GM04503 (cell line): Measurements from ENCODE around the gene CD79B.

Experiments
- DNase-seq: peaks from one replicate; pipeline ENCODE4 v3.0.0-alpha.2; 2012; ENCODE audit warnings: low read depth

The CD79B gene

DNA sequence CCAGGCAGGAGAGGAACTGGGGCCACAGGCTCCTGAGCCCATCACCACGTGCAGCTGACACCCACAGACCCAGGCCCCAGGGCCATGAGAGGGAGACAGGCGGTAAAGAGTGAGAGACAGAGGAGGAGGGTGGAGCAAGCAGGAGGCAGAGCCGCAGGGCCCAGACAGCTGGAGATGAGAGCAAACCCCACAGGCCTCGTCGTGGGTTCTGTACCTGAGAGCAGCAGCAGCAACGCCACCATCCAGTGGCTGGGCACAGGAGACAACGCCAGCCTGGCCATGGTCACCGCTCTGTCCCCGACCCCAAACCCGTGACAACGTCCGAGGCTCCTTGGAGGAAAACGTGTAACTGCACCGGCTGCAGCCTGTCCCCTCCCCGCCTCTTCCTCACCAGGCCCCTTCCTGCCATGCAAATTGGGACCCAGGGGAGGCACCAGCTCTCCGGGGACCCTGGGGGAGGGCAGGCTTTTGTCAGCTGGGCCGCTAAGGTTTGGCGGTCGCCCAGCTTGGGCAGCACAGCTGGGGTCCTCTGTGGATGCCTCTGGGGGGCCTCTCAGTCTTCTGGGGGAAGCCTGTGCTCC is at the start of gene CD79B:
Gene CD79B, minus strand, starts transcription at position 351 of the 581 bp plus-strand sequence. Its CDS starts 70 bp downstream, at position 281.
- DNase-seq: no peak

GRCh38 chr17:63978272-63979200 is 46.4 kb upstream of the CD79B start:
- no peak for DNase-seq

DNA sequence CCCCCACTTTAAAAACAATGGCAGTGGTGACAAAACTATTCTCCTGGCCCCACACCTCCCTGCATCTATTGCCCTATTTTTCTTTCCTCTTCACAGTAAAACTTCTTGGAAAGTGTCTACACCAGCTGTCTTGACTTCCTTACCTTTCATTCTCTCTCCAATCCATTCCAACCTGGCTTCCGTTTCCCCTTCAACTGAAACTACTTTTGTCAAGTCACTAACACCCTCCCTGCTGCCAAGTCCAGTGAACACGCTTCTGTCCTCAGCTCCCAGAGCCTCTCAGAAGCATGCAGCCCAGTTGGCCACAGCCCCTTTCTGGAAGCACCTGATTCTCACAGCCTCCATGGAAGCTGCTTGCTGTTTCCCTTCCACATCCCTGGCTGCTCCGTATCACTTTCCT is 44.6 kb upstream of the CD79B start:
- DNase-seq: no peak

- no peak for DNase-seq
Measured at GRCh38 chr17:63975541-63976092, 43.5 kb upstream of the CD79B start.

- no peak for DNase-seq
Measured at GRCh38 chr17:63974594-63975192, 42.6 kb upstream of the CD79B start.

- no peak for DNase-seq
Measured at GRCh38 chr17:63973930-63974593, 41.9 kb upstream of the CD79B start.

- DNase-seq: no peak
Measured at GRCh38 chr17:63973247-63973646, 41.1 kb upstream of the CD79B start.

DNA sequence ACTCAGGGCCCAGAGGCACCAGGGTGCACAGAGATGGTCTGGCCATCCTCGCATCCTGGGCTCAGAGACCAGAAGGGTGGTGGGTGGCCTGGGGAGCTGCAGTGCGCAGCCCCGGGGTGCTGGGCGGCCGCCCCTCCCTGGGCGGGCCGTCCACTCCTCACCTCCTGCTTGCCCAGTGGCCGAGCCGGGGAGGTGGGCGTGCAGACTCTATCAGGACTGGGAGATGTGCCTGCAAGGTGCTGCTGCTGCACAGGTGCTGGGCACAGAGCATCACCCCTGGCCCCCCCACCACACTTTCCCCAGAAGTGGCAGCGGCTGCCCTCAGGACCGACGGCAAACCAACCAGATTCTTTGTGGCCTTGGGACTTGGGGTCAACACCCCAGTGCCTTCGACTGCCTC is 40.7 kb upstream of the CD79B start, which contains the start of gene SCN4A:
Gene SCN4A, minus strand, starts transcription at position 123 of the 400 bp plus-strand sequence. Its CDS starts 77 bp downstream, at position 46.
- DNase-seq: no peak

GRCh38 chr17:63969278-63969677 is 37.1 kb upstream of the CD79B start:
- DNase-seq: no peak

- no peak for DNase-seq
Measured at GRCh38 chr17:63967953-63968352, 35.8 kb upstream of the CD79B start.

GRCh38 chr17:63966646-63967264 is 34.6 kb upstream of the CD79B start:
- no peak for DNase-seq

DNA sequence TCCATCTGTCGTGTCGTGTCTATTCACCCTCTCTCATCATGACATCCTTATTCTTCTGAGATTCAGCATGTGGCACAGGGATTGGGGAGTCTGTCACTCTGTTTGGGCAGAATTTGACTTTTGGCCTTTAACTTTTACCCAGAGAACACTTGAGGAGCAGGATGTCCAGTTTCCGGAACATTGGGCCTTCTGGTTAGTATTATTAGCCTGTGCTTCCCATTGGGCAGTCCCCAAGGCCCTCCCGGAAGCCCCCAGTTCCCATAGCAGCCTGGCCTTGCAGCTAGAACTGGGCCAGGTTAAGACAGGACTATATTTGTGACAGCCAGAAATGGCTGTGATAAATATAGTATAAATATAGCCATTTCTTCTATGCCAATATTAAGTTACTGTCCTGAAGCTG is 31.0 kb upstream of the CD79B start:
- DNase-seq: no peak

DNA sequence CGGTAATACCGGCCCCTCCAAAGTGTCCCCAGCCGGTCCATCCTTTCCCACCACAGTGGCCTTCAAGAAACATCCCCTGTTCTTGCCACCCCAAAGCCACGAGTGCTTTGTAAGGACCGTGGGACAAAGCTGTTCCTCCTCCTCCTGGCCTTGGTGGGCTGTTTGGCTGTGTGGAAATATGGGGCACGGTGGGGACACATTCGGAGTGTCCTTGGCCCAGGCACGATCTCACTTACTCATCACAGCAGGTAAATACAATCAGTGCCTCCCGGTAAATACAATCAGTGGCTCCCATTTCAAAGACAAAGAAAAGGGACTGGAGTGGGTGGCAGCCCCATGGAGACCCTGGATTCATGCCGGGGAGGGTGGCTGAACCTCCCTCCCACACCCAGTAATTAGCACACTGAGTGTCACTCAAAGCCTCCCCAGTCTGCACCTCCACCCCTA is 30.2 kb upstream of the CD79B start:
- no peak for DNase-seq

- no peak for DNase-seq
Measured at GRCh38 chr17:63961355-63962212, 29.5 kb upstream of the CD79B start.

GRCh38 chr17:63960430-63960829 is 28.3 kb upstream of the CD79B start:
- no peak for DNase-seq

DNA sequence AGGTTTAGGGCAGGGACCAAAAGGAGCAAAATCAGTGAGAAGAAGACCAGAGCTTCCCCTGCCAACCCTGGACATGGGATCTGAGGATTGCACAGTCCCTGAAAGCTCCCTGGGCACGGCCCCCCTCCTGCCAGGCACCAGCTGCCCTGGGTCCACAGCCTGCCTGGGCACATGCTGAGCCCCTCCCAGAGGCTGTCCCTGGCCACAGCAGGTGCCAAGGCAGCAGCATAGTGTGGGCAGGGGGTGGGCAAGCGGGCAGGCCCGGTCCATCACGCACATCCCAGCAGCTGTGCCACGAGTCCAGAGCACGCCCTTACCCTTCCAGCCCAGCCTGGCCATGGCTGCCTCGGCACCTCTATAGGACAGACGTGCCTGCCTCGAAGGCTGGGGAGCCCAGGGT is 27.9 kb upstream of the CD79B start:
- no peak for DNase-seq

DNA sequence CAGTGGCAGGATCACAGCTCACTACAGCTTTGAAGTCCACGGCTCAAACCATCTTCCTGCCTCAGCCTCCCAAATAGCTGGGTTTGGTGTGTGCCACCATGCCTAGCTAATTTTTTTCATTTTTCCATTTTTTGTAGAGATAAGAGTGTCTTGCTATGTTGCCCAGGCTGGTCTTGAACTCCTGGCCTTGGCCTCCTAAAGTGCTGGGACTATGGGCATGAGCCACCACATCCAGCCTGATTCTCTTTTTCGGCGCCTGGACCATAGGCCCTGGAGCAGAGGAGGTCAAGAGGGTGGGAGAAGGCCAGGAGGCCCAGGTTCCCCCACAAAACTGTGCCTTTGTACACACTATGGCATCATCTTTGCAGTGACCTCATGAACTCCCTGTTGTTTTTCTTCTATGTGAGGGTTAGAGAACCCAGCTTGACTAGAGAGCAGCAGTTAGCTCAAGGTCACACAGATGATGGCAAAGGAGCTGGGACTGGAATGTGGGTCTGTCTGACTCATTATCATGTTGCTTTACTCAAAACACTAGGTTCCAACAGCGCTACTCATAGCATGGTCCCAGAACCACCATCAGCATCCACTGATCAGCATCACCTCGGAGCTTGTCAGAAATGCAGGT is 24.3 kb upstream of the CD79B start:
- peak; percentile 17 for DNase-seq

GRCh38 chr17:63955791-63956190 is 23.7 kb upstream of the CD79B start:
- no peak for DNase-seq

DNA sequence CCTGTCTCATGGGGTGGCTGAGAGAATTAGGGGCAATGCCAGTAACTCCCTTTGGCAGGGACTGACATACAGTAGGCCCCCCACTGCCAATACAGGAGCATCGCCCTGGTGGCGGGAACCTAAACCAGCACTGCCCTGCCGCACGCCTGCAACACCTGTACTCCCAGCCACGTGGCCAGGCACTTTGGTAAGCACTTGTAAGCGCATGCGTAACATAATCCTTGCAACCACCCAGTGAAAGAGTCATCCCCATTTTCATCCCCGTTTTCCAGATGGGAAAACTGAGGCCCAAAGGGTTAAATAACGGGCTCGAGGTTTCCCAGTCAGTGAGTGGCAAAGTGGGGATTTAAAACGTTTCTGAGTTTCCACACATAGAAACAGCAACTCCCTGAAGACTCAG is 23.1 kb upstream of the CD79B start:
- no peak for DNase-seq

- no peak for DNase-seq
Measured at GRCh38 chr17:63954402-63955063, 22.4 kb upstream of the CD79B start.
